ENCODE results near the gene NOP56.
"Not testable (repeated sequence)": the region's sequence is repeated elsewhere in the genome, so short reads cannot be mapped to it uniquely, and the experiment has no call there.

Gene NOP56

GRCh38 chr20:2692886-2693285 lies 40.5 kb downstream of the NOP56 start:
- Histone ChIP-seq H3K9me3 (no peaks in the 10 kb centered on the region), H3K27ac (peak overlapping the region in 1 of 2 donors; percentile 44), H3K36me3 (no peaks in the 10 kb centered on the region), H3K27me3 (peaks cover 0 to 14% of the 10 kb centered on the region in 2 donors), H3K4me3 (peak overlapping the region; percentile 60), H3K4me1 (peaks cover 0 to 16% (median 14%) of the 10 kb centered on the region in 4 donors)
- no peak for DNase-seq
- no peak for TF ChIP-seq CTCF (IDR thresholded peaks at IDR 0.05)
- intact Hi-C loops (cut with DNase I; ENCODE audit: low total_unique reads), result loop anchor here (2.0 to 10.0 kb wide), 3 partner anchors 40 to 182 kb away; partner anchors contain the start of genes NOP56 and PTPRA

- intact Hi-C loops (cut with DNase I; ENCODE audit: low total_unique reads), result loop anchor here (2.0 to 10.0 kb wide), 3 partner anchors 41 to 181 kb away; partner anchors contain the start of genes NOP56 and PTPRA
These were observed 41.0 kb downstream of the NOP56 start for GRCh38 chr20:2693286-2694007.

GRCh38 chr20:2694008-2694471 lies 41.6 kb downstream of the NOP56 start:
- Histone ChIP-seq H3K36me3 (no peaks in the 10 kb centered on the region), H3K9me3 (no peaks in the 10 kb centered on the region), H3K27ac (peak overlapping the region in 1 of 2 donors; percentile 57), H3K4me3 (peak overlapping the region; percentile 60), H3K4me1 (peaks cover 0 to 16% (median 14%) of the 10 kb centered on the region in 4 donors), H3K27me3 (peaks cover 0 to 14% of the 10 kb centered on the region in 2 donors)
- DNase-seq, result peak in 1 of 2 donors; percentile 59
- intact Hi-C loops (cut with DNase I; ENCODE audit: low total_unique reads), result loop anchor here (10.0 kb wide), 2 partner anchors 141 to 181 kb away; partner anchors contain the start of gene PTPRA
- no peak for TF ChIP-seq CTCF (IDR thresholded peaks at IDR 0.05)

More at GRCh38 chr20:2693286-2694007, 41.0 kb downstream of the NOP56 start:
- no peak for TF ChIP-seq CTCF (IDR thresholded peaks at IDR 0.05)
- peak overlapping the region; percentile 60 for H3K4me3 ChIP-seq
- H3K27ac ChIP-seq, result peak overlapping the region; percentile 44 to 57
- no peaks in the 10 kb centered on the region for H3K9me3 ChIP-seq
- H3K4me1 ChIP-seq, result peaks cover 0 to 16% (median 14%) of the 10 kb centered on the region in 4 donors
- peaks cover 0 to 14% of the 10 kb centered on the region in 2 donors for H3K27me3 ChIP-seq
- DNase-seq, result peak in 1 of 2 donors; percentile 66
- H3K36me3 ChIP-seq, result no peaks in the 10 kb centered on the region

GRCh38 chr20:2694519-2694918 lies 42.1 kb downstream of the NOP56 start:
- intact Hi-C loops (cut with DNase I; ENCODE audit: low total_unique reads), result loop anchor here (10.0 kb wide), 2 partner anchors 140 to 180 kb away; partner anchors contain the start of gene PTPRA
- Histone ChIP-seq H3K4me3 (no peak overlapping the region), H3K27ac (no peak overlapping the region), H3K4me1 (peaks cover 0 to 16% (median 14%) of the 10 kb centered on the region in 4 donors), H3K36me3 (no peaks in the 10 kb centered on the region), H3K27me3 (peaks cover 0 to 14% of the 10 kb centered on the region in 2 donors), H3K9me3 (no peaks in the 10 kb centered on the region)
- TF ChIP-seq CTCF (IDR thresholded peaks at IDR 0.05), result no peak
- DNase-seq, result no peak

- H3K27me3 ChIP-seq, result peaks cover 0 to 14% of the 10 kb centered on the region in 2 donors
- peak in 1 of 2 donors; percentile 37 for DNase-seq
- intact Hi-C loops (cut with DNase I; ENCODE audit: low total_unique reads), result loop anchor here (10.0 kb wide), 2 partner anchors 139 to 179 kb away; partner anchors contain the start of gene PTPRA
- no peaks in the 10 kb centered on the region for H3K9me3 ChIP-seq
- no peaks in the 10 kb centered on the region for H3K36me3 ChIP-seq
- TF ChIP-seq CTCF (IDR thresholded peaks at IDR 0.05), result no peak
- no peak overlapping the region for H3K27ac ChIP-seq
- H3K4me1 ChIP-seq, result peaks cover 0 to 16% (median 14%) of the 10 kb centered on the region in 4 donors
- H3K4me3 ChIP-seq, result no peak overlapping the region
These were observed 43.0 kb downstream of the NOP56 start for GRCh38 chr20:2695206-2695983.

GRCh38 chr20:2695984-2696525 lies 43.6 kb downstream of the NOP56 start:
- peaks cover 0 to 14% of the 10 kb centered on the region in 2 donors for H3K27me3 ChIP-seq
- H3K9me3 ChIP-seq, H3K4me3 ChIP-seq, H3K36me3 ChIP-seq, H3K27ac ChIP-seq: not testable (repeated sequence)
- peak in 1 of 2 donors; percentile 28 for DNase-seq
- peaks cover 0 to 16% (median 14%) of the 10 kb centered on the region in 4 donors for H3K4me1 ChIP-seq
- intact Hi-C loops (cut with DNase I; ENCODE audit: low total_unique reads), result loop anchor here (10.0 kb wide), 2 partner anchors 139 to 179 kb away; partner anchors contain the start of gene PTPRA
